ENCODE data around the gene CCL4L2. TPM values are rescaled to one million over a fixed set of nuclear protein-coding genes. Genes with fewer than 3 reads are reported as not detected.
A peak's percentile ranks its signal among the peaks of the same experiment; 100 is the strongest.
"Not testable (repeated sequence)": the region's sequence is repeated elsewhere in the genome, so short reads cannot be mapped to it uniquely, and the experiment has no call there.

The CCL4L2 gene
- total RNA-seq, 2 experiments from 2014 or later: 95.1 to 102 TPM

DNA sequence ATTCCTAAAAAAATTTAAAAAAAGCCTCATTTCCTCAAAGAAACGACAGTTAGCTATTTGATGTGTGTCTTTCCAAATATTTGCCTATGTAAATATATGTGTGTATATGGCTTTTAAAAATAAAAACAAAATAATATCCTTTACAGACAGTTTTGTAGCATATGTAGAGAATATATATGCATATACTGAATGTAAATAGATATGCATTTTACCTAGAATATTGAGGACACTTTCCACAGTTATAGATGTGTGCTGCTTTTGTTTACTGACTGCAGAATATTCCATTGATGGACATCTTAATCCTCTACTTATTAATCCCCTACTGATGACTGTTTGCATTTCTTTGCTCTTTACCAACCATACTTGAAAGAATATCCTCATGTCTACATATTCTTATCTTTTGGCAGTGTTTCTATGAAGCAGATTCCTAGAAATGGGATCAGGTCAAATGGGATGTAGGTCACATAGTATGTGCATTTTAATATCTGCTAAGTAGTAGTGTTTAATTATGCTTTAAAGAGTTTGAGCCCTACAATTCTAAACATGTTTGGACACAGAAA, 17.6 kb upstream of the CCL4L2 start:
- Mint-ChIP-seq H3K9me3 (no peaks in the 10 kb centered on the region), H3K4me1 (ENCODE audit: low read depth) (peaks cover 49% of the 10 kb centered on the region), H3K36me3 (ENCODE audit: low read depth) (no peaks in the 10 kb centered on the region), H3K27ac (no peak overlapping the region), H3K27me3 (peaks cover 3% of the 10 kb centered on the region), H3K4me3 (no peak overlapping the region)
- CTCF ChIA-PET: interaction anchor here (1.9 kb wide), 1 partner anchor 44 kb away, joined by 7 read pairs; no protein-coding TSS in a partner anchor
- TF ChIP-seq, protein P1, sequence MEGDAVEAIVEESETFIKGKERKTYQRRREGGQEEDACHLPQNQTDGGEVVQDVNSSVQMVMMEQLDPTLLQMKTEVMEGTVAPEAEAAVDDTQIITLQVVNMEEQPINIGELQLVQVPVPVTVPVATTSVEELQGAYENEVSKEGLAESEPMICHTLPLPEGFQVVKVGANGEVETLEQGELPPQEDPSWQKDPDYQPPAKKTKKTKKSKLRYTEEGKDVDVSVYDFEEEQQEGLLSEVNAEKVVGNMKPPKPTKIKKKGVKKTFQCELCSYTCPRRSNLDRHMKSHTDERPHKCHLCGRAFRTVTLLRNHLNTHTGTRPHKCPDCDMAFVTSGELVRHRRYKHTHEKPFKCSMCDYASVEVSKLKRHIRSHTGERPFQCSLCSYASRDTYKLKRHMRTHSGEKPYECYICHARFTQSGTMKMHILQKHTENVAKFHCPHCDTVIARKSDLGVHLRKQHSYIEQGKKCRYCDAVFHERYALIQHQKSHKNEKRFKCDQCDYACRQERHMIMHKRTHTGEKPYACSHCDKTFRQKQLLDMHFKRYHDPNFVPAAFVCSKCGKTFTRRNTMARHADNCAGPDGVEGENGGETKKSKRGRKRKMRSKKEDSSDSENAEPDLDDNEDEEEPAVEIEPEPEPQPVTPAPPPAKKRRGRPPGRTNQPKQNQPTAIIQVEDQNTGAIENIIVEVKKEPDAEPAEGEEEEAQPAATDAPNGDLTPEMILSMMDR (IDR thresholded peaks at IDR 0.05): no peak
- no peak for DNase-seq
- intact Hi-C loops (cut with micrococcal nuclease): loop anchor here (10.0 kb wide), 1 partner anchor 98 kb away; the partner anchor contains the start of gene CCL3
- POLR2A ChIA-PET: interaction anchor here (0.7 kb wide), 2 partner anchors 9 to 304 kb away, joined by 3 read pairs; no protein-coding TSS in a partner anchor
- ATAC-seq: no peak

DNA sequence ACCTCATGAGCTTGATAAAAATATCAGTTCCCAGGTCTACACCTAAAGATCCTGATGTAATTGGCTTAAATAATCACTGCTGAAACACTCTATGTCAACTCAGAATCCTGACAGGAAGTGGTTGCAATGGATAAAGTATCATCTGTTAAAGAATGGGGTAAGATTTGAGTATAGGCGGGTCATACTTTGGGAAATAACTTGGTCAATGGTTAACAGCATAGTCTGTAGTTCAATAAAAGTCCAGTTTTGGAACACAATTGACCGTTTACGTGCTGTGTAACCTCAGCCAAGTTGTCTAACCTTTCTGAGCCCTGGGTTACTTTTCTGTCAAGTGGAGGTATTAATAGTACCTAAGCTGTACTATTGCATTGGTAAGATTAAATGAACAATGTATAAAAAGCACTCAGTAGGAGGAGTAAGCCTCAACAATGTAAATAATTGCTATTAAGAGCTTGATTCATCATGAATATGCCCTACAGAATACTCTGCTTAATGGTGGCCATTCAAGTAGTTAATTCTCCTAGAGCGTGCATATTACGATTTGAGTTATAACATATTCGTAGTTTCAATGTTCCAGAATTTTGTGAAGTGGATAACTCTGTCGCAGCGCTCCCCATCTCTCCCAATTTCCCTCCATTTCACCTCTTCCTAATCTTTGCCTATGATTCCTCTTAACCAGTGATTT, 16.6 kb upstream of the CCL4L2 start:
- H3K4me3 Mint-ChIP-seq: peak overlapping the region; percentile 20
- not testable (repeated sequence) for DNase-seq; ATAC-seq; H3K36me3 Mint-ChIP-seq (ENCODE audit: low read depth); H3K27me3 Mint-ChIP-seq; H3K9me3 Mint-ChIP-seq
- intact Hi-C loops (cut with micrococcal nuclease): loop anchor here (10.0 kb wide), 1 partner anchor 99 kb away; the partner anchor contains the start of gene CCL3
- peak overlapping the region; percentile 47 for H3K27ac Mint-ChIP-seq
- ChIA-PET CTCF (interaction anchor here (1.9 kb wide), 1 partner anchor 45 kb away, joined by 7 read pairs; no protein-coding TSS in a partner anchor), POLR2A (interaction anchor here (0.7 kb wide), 1 partner anchor 8 kb away, joined by 3 read pairs; no protein-coding TSS in a partner anchor)
- H3K4me1 Mint-ChIP-seq (ENCODE audit: low read depth): peaks cover 52% of the 10 kb centered on the region

DNA sequence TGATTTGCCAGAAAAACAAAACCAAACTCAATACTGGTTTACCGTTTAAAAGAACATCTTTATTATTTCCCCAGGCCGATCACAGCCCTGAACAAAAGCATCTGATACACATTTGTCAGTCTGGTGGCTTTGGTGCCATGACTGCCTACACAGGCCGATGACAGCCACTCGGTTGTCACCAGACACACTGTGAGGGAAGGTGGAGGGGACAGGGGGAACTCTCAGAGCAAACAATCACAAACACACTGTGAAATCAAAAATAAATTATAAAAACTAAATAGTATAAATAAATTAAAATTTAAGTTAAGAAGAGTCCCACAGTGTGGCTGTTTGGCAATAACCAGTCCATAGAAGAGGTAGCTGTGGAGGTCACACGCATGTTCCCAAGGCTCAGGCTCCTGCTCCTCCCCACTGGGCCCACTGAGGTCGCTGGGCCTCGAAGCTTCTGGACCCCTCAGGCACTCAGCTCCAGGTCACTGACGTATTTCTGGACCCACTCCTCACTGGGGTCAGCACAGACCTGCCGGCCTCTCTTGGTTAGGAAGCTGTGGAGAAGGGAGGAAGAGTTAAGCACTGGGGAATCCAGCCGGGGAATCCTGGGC, 15.9 kb upstream of the CCL4L2 start:
- H3K36me3 Mint-ChIP-seq (ENCODE audit: low read depth); DNase-seq; ATAC-seq; H3K9me3 Mint-ChIP-seq; CTCF ChIA-PET; H3K27me3 Mint-ChIP-seq: not testable (repeated sequence)
- Mint-ChIP-seq H3K27ac (peak overlapping the region; percentile 74), H3K4me3 (peak overlapping the region; percentile 52), H3K4me1 (ENCODE audit: low read depth) (peaks cover 55% of the 10 kb centered on the region)
- POLR2A ChIA-PET: interaction anchor here (0.9 kb wide), 1 partner anchor 11 kb away, joined by 3 read pairs; no protein-coding TSS in a partner anchor
- intact Hi-C loops (cut with micrococcal nuclease): loop anchor here (10.0 kb wide), 1 partner anchor 100 kb away; the partner anchor contains the start of gene CCL3

DNA sequence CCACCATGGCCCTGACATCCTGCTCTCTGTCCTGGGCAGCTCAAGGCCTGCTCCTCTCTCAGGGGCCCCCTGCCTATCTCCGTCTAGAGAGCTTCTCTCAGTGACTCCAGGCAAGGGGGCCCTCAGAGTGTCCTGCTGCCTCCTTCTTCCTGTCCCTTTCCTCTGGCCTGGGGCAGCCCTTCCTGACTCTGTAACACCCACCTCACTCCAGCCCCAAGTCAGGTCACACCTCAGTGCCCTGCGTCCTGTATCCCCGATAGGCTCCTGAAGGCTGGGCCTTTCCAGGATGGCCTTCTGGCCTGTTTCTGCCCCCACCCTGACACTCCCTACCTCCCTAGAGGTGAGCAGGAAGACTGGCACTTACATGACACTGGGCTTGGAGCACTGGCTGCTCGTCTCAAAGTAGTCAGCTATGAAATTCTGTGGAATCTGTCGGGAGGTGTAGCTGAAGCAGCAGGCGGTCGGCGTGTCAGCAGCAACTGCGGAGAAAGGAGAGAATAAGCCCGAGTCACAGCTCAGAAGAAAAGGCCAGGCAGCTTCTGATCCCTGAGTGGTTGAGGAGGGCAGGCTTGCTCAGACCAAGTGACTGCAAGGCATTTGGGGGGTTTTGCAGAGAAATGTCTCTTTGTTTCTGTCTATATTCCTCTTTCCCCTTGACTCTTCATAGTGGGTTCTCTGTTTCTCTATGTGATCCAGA, 15.3 kb upstream of the CCL4L2 start:
- POLR2A ChIA-PET: interaction anchor here (0.9 to 1.2 kb wide), 2 partner anchors 12 to 16 kb away, joined by 3 read pairs; no protein-coding TSS in a partner anchor
- TF ChIP-seq, protein P1 (IDR thresholded peaks at IDR 0.05): no peak
- peaks cover 3% of the 10 kb centered on the region for H3K27me3 Mint-ChIP-seq
- H3K27ac Mint-ChIP-seq: peak overlapping the region; percentile 74
- DNase-seq (no peak), ATAC-seq (no peak)
- H3K9me3 Mint-ChIP-seq: no peaks in the 10 kb centered on the region
- H3K36me3 Mint-ChIP-seq (ENCODE audit: low read depth): no peaks in the 10 kb centered on the region
- CTCF ChIA-PET: no interaction called here
- peak overlapping the region; percentile 52 for H3K4me3 Mint-ChIP-seq
- H3K4me1 Mint-ChIP-seq (ENCODE audit: low read depth): peaks cover 54% of the 10 kb centered on the region
- intact Hi-C loops (cut with micrococcal nuclease): loop anchor here (10.0 kb wide), 1 partner anchor 101 kb away; the partner anchor contains the start of gene CCL3

DNA sequence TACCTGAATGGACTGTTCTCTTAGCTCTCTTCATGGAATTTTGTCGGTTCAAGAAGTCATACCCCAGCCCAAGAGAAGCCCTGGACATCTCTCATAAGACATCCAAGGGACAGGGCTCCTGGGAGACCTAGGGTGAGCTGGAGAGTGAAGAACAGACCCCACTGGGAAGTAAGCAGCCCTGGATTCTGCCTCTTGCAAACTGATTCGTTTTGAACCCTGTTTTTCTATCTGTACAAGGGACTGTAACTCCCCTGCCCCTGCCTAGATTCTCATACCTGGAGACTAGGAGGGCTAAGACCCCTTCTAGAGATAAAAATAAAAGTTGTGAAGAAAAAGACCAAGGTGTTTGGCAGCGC, 14.8 kb upstream of the CCL4L2 start:
- TF ChIP-seq, protein P1 (IDR thresholded peaks at IDR 0.05): no peak
- intact Hi-C loops (cut with micrococcal nuclease): loop anchor here (10.0 kb wide), 1 partner anchor 101 kb away; the partner anchor contains the start of gene CCL3
- CTCF ChIA-PET: no interaction called here
- peak overlapping the region; percentile 52 for H3K4me3 Mint-ChIP-seq
- H3K9me3 Mint-ChIP-seq: no peaks in the 10 kb centered on the region
- H3K27ac Mint-ChIP-seq: peak overlapping the region; percentile 74
- no peaks in the 10 kb centered on the region for H3K36me3 Mint-ChIP-seq (ENCODE audit: low read depth)
- H3K27me3 Mint-ChIP-seq: peaks cover 3% of the 10 kb centered on the region
- no peak for ATAC-seq
- no peak for DNase-seq
- H3K4me1 Mint-ChIP-seq (ENCODE audit: low read depth): peaks cover 53% of the 10 kb centered on the region
- POLR2A ChIA-PET: interaction anchor here (1.2 kb wide), 1 partner anchor 16 kb away, joined by 3 read pairs; no protein-coding TSS in a partner anchor
